Left ventricle myocardium inferior (tissue), 1 donor: ENCODE data around the gene SLC8A1. TPM values are rescaled to one million over a fixed set of nuclear protein-coding genes. Genes with fewer than 3 reads are reported as not detected.

Experiments
- DNase-seq: peaks from one replicate; pipeline ENCODE4 v3.0.0-alpha.2; 2020
- H3K27ac ChIP-seq: fragments of 200-600 bp; replicated peaks from 2 replicates; pipeline ENCODE4 v1.8.0; 2021
- H3K27me3 ChIP-seq: fragments of 200-600 bp; 2 replicates; pipeline ENCODE4 v1.8.0; 2021; ENCODE audit warnings: low read depth
- H3K36me3 ChIP-seq: fragments of 200-600 bp; 2 replicates; pipeline ENCODE4 v1.8.0; 2021
- H3K4me1 ChIP-seq: fragments of 200-600 bp; 2 replicates; pipeline ENCODE4 v1.8.0; 2021
- H3K4me3 ChIP-seq: fragments of 200-600 bp; 2 replicates; pipeline ENCODE4 v1.8.0; 2021; ENCODE audit warnings: mild to moderate bottlenecking, moderate library complexity
- H3K9me3 ChIP-seq: fragments of 200-600 bp; replicated peaks from 2 replicates; pipeline ENCODE4 v1.8.0; 2021
- intact Hi-C: fragments of 100-400 bp; cut with micrococcal nuclease; formaldehyde crosslinking; loops from one replicate; pipeline ENCODE4 v1.11.0; 2022
- total RNA-seq: library from RNA; stranded (reverse); fragmentation: NEBNext Ultra II Directional; extraction: Animal tissue kit (Norgen Biotek cat#: 25700); gene quantifications from one replicate; pipeline ENCODE4 v1.2.1, GENCODE V29; 2021
- TF ChIP-seq, protein P1 (sequence below): fragments of 200-600 bp; IDR thresholded peaks from 2 replicates; pipeline ENCODE4 v1.8.0; 2021; ENCODE audit warnings: antibody characterized with exemption, mild to moderate bottlenecking, borderline replicate concordance
- donor health status: DM: no; HTN: yes; CAD: no; lungs with severe emphysema.

The SLC8A1 gene
- total RNA-seq, 1 donor from 2014 or later, result 990 TPM

DNA sequence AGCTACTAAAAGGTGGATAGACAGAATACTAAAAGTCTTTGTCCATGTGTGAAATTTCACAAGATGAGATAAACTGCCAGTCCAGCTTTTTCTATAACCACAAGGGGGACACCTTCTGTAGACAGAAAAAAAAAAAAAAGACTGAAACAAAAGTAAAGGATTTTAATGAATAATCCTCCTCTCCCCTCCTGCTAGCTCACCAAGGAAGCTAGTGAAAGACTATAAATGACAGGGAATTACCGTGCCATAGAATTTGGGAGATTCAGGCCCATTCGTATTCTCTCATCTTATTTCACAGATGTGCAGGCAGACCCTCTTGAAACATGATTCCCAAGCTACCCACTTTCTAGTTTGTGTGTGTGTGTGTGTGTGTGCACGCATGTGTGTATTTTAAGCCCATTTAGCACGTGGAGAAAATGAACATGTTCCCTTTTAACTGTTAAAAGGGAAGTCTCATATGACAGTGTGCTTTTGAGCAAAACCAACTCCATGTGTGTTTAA lies 36.3 kb upstream of the SLC8A1 start:
- Histone ChIP-seq H3K27me3 (no peaks in the 10 kb centered on the region), H3K4me1 (peaks cover 75% of the 10 kb centered on the region), H3K9me3 (peaks cover 7% of the 10 kb centered on the region), H3K27ac (peak overlapping the region; percentile 84), H3K4me3 (peak overlapping the region; percentile 68), H3K36me3 (no peaks in the 10 kb centered on the region)
- intact Hi-C loops, result no loop called here
- TF ChIP-seq, protein P1, sequence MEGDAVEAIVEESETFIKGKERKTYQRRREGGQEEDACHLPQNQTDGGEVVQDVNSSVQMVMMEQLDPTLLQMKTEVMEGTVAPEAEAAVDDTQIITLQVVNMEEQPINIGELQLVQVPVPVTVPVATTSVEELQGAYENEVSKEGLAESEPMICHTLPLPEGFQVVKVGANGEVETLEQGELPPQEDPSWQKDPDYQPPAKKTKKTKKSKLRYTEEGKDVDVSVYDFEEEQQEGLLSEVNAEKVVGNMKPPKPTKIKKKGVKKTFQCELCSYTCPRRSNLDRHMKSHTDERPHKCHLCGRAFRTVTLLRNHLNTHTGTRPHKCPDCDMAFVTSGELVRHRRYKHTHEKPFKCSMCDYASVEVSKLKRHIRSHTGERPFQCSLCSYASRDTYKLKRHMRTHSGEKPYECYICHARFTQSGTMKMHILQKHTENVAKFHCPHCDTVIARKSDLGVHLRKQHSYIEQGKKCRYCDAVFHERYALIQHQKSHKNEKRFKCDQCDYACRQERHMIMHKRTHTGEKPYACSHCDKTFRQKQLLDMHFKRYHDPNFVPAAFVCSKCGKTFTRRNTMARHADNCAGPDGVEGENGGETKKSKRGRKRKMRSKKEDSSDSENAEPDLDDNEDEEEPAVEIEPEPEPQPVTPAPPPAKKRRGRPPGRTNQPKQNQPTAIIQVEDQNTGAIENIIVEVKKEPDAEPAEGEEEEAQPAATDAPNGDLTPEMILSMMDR, result peak; percentile 67
- DNase-seq, result no peak

GRCh38 chr2:40487602-40488001 lies 35.7 kb upstream of the SLC8A1 start:
- H3K36me3 ChIP-seq, result no peaks in the 10 kb centered on the region
- peak overlapping the region; percentile 68 for H3K4me3 ChIP-seq
- peak overlapping the region; percentile 84 for H3K27ac ChIP-seq
- H3K4me1 ChIP-seq, result peaks cover 78% of the 10 kb centered on the region
- no peak for DNase-seq
- intact Hi-C loops, result no loop called here
- H3K9me3 ChIP-seq, result peaks cover 5% of the 10 kb centered on the region
- TF ChIP-seq, protein P1, result no peak
- no peaks in the 10 kb centered on the region for H3K27me3 ChIP-seq

- Histone ChIP-seq H3K27ac (no peak overlapping the region), H3K4me1 (peaks cover 91% of the 10 kb centered on the region), H3K27me3 (no peaks in the 10 kb centered on the region), H3K4me3 (no peak overlapping the region), H3K36me3 (no peaks in the 10 kb centered on the region), H3K9me3 (peaks cover 5% of the 10 kb centered on the region)
- intact Hi-C loops, result no loop called here
- DNase-seq, result no peak
- TF ChIP-seq, protein P1, result peak; percentile 19
Measured at GRCh38 chr2:40485854-40486253, 34.0 kb upstream of the SLC8A1 start.

DNA sequence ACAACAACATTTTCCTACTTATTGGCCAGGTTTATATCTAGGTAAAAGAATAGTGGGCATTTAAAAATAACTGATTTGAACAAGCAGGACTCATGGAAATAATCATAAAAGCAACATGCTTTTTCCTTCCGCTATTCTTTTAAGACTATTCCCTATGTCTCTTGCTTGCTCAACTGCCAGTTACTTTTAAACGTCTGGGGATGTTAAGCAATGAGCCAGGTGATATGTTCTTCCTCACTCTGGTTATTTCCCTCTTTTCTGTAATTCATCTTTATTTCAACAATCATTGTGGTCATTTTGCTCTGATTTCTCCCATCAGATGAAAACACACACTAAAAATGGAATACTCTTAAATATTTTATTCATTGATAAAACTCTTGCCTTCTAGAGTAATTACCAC lies 33.4 kb upstream of the SLC8A1 start:
- Histone ChIP-seq H3K4me3 (no peak overlapping the region), H3K9me3 (peaks cover 5% of the 10 kb centered on the region), H3K4me1 (peaks cover 91% of the 10 kb centered on the region), H3K27ac (no peak overlapping the region), H3K27me3 (no peaks in the 10 kb centered on the region), H3K36me3 (no peaks in the 10 kb centered on the region)
- TF ChIP-seq, protein P1, result no peak
- intact Hi-C loops, result no loop called here
- DNase-seq, result no peak

GRCh38 chr2:40483549-40484243 lies 31.8 kb upstream of the SLC8A1 start:
- Histone ChIP-seq H3K4me1 (peaks cover 84% of the 10 kb centered on the region), H3K4me3 (no peak overlapping the region), H3K9me3 (peaks cover 5% of the 10 kb centered on the region), H3K27me3 (no peaks in the 10 kb centered on the region), H3K36me3 (no peaks in the 10 kb centered on the region), H3K27ac (no peak overlapping the region)
- DNase-seq, result no peak
- TF ChIP-seq, protein P1, result no peak
- intact Hi-C loops, result no loop called here
